ENCODE results near the gene EFCAB6. TPM values are rescaled to one million over a fixed set of nuclear protein-coding genes. Genes with fewer than 3 reads are reported as not detected.
A peak's percentile ranks its signal among the peaks of the same experiment; 100 is the strongest.

The EFCAB6 gene
- total RNA-seq, 1 donor from 2014 or later: 8.4 TPM

DNA sequence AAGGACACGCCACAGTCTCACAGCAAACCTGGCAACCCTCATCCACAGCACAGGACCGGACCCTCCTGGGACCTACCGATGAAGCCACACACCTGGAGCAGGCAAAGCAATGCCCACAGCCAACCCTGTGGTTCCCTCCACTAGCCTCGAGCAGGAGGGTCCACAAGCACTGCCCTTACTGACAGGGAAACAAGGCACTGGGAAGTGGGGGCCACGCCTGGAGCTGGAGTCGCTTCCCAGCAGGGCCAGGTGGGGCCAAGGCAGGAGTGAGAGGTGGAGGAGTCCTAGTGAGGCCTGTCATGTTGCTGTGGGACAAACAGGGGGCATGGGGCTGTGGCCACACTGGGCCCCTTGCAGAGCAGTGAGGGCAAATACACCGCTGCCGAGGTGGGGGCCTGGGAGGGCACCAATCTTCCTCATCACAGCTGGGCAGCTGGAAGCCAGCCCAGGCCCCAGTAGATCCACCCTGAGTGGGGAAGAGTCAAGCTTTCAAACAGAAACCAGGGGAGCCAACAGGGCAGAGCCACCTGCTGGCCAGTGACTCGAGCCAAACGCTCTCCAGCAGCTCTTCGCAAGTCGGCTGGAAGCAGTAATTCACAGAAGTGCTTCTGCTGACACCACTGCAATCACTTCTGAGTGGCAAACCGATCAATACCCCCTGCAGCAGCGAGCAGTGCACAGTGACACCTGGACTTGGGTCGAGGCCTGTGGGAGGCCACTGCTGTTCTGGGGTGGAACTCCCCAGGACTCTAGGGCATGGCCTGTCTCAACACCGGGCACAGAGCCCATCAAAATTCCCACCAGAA is 36.5 kb upstream of the EFCAB6 start:
- DNase-seq (ENCODE audit: low read depth): peak; percentile 27

GRCh38 chr22:43847376-43848289 is 35.5 kb upstream of the EFCAB6 start:
- DNase-seq (ENCODE audit: low read depth): no peak

GRCh38 chr22:43846966-43847365 is 34.9 kb upstream of the EFCAB6 start:
- DNase-seq (ENCODE audit: low read depth): no peak

DNA sequence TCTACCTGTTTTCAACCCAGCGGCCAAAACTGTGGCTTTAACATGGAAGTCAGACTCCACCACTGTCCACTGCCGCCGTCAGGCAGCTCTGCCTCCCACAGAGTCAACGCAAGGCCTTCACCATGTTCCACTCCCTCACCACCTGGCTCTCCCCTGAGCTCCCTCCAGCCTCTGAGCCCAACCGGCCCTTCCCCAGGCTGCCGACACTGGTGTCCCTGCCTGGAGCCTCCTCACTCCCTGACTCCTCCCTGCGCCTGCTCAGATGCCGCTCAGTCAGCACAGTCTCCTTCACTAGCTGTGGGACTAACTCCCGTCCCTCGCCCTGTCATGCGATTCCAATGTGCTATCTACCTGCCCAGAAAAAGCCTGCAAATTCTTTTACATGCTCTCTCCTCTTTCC is 33.9 kb upstream of the EFCAB6 start:
- no peak for DNase-seq (ENCODE audit: low read depth)

DNA sequence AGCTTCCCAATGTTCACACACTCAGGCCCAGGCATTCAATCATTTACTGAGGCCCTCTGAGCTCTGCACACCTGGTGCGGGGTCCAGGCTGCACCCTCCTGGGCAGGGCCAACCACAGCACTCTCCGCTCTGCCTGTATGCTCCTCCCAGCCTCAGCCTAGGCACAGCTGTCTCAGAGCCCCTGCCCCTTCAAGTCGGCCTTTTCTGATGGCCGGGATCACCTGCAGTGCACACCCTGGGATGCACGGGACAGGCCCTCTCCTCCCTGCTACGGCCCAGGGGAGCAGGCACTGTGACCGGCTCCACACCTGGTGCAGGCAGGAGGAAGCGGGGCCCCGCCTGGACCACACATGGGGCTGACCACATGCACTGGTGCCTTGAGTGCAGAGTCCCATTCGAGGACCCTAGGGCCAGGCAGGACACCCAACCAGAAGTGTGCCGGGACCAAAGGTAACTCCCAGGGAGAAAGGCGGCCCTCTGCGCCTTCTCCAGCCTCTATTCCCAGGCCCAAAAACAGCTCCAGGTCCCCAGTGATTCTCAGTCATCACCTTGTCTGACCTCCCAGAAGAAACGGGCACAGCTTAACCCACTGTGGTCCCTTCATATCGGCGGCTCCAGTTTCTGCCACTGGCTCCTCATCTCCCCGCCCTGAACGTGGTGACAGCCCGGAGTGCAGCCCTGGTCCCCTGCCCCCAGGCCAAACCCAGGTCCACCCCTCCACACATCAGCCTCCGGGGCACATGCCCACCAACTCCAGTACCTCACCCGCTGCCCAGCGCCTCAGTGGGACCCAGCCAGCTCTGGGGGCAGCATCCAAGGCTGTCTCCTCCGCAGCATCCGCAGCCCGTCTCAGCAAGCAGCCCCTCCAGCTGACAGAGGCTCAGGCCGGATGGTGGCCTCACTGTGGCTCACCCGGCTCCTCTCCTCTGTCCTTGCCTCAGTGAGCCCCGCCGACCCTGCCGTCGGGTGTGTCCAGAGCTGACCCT is 32.7 kb upstream of the EFCAB6 start:
- no peak for DNase-seq (ENCODE audit: low read depth)

GRCh38 chr22:43843783-43844530 is 31.9 kb upstream of the EFCAB6 start:
- no peak for DNase-seq (ENCODE audit: low read depth)

- DNase-seq (ENCODE audit: low read depth): no peak
Measured at GRCh38 chr22:43841742-43842141, 29.6 kb upstream of the EFCAB6 start.

GRCh38 chr22:43840851-43841250 is 28.7 kb upstream of the EFCAB6 start:
- no peak for DNase-seq (ENCODE audit: low read depth)

DNA sequence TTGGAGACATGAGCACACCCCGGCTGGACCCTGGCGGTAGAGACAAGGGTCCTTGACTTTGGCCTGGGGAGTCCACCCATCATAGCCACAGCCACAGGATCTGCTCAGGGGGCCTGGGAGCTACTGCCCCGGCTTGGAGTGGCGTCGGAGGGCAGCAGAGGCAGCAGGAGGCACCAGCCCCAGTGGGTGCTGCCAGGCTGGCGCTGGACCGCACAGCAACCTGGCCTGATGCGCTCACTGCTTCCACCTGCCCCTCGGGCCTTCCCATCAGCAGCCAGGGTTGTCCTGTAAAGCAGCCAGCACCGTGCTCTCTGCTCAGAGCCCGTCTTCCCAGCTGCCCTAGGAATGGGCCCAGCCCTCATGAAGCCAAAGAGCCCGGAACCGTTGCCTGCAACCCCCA is 28.3 kb upstream of the EFCAB6 start:
- no peak for DNase-seq (ENCODE audit: low read depth)

DNA sequence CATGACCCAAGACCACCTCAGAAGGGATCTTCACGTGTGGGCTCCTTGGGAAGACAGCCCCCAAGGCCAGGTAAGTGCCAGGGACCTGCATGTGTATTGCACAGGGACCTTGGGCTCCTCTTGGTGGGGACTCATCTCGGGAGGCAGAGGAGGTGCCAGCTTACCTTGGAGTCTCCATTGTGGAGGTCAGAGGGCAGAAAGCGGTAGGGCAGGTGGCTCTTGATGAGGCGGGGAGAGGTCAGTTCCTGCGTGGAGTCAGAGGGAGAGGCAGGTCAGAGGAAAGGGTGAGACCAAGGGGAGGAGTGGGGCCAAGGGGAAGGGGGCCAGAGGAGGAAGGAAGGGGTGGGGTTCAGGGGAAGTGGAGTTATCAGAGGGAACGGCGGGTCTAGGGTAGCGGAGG is 27.7 kb upstream of the EFCAB6 start:
- DNase-seq (ENCODE audit: low read depth): no peak

DNA sequence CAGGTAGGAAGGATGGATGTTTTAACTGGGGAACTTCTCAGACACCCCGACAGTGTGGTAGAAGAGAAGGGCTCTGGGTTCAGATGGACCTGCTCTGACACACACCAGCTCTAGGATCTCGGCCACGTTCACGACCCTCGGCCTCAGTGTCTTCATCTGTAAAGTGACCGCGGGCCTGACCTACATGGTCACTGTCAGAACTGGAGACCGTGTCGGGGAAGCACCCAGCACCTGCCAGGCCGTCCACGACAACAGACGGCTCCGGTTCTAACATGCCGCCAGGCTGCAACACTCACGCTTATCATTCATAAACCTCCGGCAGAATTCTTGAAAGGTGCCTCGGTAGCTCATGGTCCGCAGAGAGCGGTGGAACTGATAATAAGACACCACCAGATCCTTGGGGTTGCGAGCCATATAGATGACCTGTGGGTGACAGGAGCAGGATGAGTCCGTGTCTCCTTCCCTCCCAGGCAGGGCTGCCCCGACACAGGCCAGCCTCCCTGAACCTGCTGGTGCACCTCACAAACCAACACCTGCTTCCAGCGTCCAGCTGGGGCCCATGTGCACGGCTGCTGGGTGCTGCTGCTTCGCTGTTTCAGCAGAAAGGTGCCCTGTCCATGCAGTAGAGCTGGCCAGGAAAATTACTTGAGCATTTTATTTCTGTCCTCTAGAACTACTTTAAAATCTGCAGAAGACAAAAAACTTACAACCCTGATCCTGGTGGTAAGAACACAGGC is 26.6 kb upstream of the EFCAB6 start:
- DNase-seq (ENCODE audit: low read depth): no peak

DNA sequence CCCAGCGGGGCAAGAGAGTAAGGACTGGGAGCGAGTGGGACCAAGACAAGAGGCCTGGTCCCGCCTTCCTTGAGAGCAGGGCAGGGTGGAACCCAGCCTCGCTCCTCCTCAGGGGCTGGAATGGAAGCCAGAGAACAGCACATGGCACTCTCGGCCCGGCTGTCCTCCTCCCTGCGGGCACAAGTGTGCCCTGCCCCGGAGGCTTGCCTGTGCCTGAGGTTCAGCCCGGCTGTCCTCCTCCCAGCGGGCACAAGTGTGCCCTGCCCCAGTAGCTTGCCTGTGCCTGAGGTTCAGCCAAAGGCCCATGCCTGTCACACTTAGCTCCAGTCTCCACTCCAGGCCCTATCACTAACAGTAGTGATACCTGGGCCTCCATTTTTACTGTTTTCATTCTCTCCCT is 26.1 kb upstream of the EFCAB6 start:
- no peak for DNase-seq (ENCODE audit: low read depth)

DNA sequence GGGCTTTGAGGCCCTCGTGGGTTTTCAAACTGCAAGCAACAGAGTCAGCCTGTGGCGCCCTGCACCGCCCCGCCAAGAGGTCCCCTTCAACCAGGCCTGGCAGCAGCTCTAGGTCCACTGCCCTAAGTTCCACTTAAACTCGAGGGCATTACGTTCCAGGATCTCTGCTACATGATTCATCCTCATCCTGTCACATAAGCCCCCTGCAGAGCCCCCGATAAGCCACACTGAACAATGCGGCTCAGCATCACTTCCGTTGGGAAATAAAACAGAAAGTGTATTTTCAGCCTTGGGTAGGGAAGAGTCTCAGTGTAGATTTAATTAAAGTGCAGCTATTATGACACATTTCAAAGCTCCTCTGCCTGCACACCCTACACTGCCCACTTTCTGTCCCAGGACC is 25.6 kb upstream of the EFCAB6 start:
- DNase-seq (ENCODE audit: low read depth): no peak

- DNase-seq (ENCODE audit: low read depth): no peak
Measured at GRCh38 chr22:43835736-43836135, 23.6 kb upstream of the EFCAB6 start.

DNA sequence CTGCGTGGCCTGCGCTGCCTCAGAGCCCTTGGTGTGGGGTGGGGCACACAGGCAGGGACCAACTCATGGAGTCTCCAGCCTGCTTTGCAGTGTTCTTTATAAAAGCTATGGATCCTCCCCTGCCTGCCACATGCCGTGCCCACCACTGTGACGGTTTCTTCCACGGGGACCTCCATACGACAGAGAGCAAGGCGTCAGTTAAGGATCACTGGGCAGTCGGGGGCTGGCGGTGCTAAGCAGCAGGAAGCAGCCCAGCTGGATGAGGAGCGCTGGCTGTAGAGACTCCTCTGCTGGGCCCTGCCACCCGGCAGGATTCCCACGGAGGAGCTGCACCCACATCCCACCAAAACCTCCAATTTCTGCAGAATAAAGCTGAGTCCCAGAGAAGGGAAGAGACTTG is 23.1 kb upstream of the EFCAB6 start:
- no peak for DNase-seq (ENCODE audit: low read depth)

GRCh38 chr22:43833286-43834240 is 21.5 kb upstream of the EFCAB6 start:
- no peak for DNase-seq (ENCODE audit: low read depth)

- no peak for DNase-seq (ENCODE audit: low read depth)
Measured at GRCh38 chr22:43832393-43833265, 20.5 kb upstream of the EFCAB6 start.

All from renal cortical epithelial cell (primary cell).